DLD1 (cell line): ENCODE results near the gene CCL23.

Experiments
- in situ Hi-C: cut with HindIII; loops from 2 replicates; pipeline ENCODE4 v1.10.0; 2017; ENCODE audit warnings: low sequenced_read_pairs

CCL23 gene

DNA sequence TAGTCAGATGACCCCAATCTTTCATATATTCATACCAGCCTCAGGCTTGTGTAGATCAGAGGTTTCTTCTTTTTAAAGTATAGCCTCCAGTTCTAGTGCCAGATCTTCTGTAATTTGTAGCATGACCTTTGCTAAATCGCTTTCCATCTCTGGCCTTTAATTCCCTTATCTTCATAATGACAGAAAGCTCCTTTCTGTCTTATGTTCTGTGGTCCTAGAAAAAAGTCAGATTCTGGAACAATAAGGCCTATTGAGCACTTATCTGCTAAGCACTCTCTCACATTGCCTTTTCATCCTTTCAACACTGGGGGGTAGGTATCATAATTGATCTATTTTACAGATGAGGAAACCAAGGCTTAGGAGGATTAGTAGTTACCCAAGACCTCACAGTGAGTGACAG lies 45.7 kb downstream of the CCL23 start:
- in situ Hi-C loops = no loop called here

DNA sequence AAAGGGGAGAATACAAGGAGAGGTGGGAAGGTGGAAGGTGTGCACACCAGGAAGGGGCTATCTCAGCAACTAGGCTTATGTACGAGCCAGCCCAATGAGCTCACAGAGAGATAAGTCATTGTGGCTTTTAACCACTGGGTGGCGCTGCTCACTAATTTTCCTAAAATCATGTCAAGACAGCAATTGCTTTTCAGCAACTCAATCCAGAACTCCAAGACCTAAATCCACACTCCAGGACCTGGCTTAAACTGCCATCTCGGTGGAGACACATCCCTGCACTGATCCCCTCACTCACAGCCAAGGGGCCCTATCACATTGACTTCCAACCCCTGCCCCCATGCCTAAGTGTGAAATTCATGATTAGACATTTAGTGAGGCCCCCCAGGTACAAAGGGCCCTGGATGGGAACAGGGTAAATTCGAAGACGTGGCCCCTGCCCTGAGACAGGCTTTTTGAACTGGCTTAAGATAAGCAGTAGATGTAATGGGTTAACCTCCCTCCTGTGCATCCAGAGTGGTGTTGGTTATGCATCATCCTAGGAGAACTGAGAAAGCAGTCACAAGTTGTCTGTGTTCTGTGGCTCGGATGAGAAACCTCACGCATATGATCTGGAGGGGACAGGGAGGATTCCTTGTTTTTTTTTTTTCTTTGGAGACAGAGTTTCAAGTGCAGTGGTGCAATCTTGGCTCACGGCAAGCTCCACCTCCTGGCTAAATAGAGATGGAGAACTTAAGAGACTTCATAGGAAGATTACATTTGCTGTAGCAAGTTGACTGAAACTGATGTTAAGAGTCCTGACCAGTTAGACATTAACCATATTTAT lies 48.0 kb downstream of the CCL23 start:
- in situ Hi-C loops = no loop called here

GRCh38 chr17:35968520-35969054 lies 49.2 kb downstream of the CCL23 start:
- in situ Hi-C loops = no loop called here

GRCh38 chr17:35965272-35965671 lies 52.5 kb downstream of the CCL23 start:
- in situ Hi-C loops = no loop called here

DNA sequence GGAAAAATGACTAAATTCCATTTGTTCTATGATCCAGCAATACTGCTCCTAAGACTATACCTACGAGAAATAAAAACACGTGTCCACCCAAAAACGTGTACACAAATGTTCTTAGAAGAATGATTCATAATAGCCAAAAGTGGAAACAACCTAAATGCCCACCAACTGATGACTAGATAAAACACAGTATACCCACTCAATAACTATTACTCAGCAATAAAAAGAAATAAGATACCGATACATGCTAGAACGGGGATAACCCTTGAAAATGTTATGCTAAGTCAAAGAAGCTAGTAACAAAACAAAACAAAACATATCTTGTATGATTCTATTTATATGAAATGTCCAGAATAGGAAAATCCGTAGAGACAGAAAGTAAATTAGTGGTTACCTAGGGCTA lies 54.1 kb downstream of the CCL23 start:
- in situ Hi-C loops = no loop called here
